H1 (cell line): ENCODE data around the gene TRAPPC2. TPM values are rescaled to one million over a fixed set of nuclear protein-coding genes. Genes with fewer than 3 reads are reported as not detected.

Source experiments
- KDM5A ChIP-seq: fragments of 200-600 bp; IDR thresholded peaks from 2 replicates; pipeline ENCODE4 v1.7.1; 2012; ENCODE audit warnings: mild to moderate bottlenecking, low read length, inconsistent platforms, mixed read lengths
- POLR2AphosphoS5 ChIP-seq: IDR thresholded peaks from 2 replicates; pipeline ENCODE4 v1.6.1; 2011; ENCODE audit warnings: low read depth, low read length
- RXRA ChIP-seq: IDR thresholded peaks from 2 replicates; pipeline ENCODE4 v1.6.1; 2011; ENCODE audit warnings: low read depth, mild to moderate bottlenecking, low read length, moderate library complexity; ENCODE audit not compliant: insufficient read depth
- SP1 ChIP-seq: IDR thresholded peaks from 2 replicates; pipeline ENCODE4 v1.6.1; 2011; ENCODE audit warnings: low read depth, low read length
- TBP ChIP-seq: IDR thresholded peaks from 2 replicates; pipeline ENCODE4 v1.6.1; 2011; ENCODE audit warnings: low read depth, low read length, improper control_type of control experiment
- polyA plus RNA-seq, 7 experiments: library from polyadenylated mRNA; depleted of rRNA in 3 of 7; stranded (reverse) in 5 of 7; unstranded in 2 of 7; fragments of >200 nt in 5 of 7; fragments of 200-250 nt in 2 of 7; gene quantifications; 1 replicate in 5 of 7; 2 replicates in 1 of 7; 4 replicates in 1 of 7; pipeline versions ENCODE4 v1.2.1 to v1.2.3, GENCODE V29; 2011 to 2013; ENCODE audit warnings: missing spikeins in 2 of 7, mixed read lengths in 2 of 7
- total RNA-seq: library from RNA; stranded (reverse); fragmentation: NEBNext Ultra II Directional; extraction: Animal tissue kit (Norgen Biotek cat#: 25700); gene quantifications from 2 replicates; pipeline ENCODE4 v1.2.1, GENCODE V29; 2021
- TF ChIP-seq, protein P1 (sequence below): fragments of 300-600 bp; sonication (generic); IDR thresholded peaks from 2 replicates; pipeline ENCODE4 v1.7.1; 2012; ENCODE audit warnings: low read length, moderate library complexity, mild to moderate bottlenecking, inconsistent platforms; ENCODE audit not compliant: insufficient replicate concordance

The TRAPPC2 gene
- total and polyA plus RNA-seq, 2 of the 8 experiments (the other 6 are each of a cell fraction or from before 2014, with no cell fraction given): 6.7 to 10.8 TPM

DNA sequence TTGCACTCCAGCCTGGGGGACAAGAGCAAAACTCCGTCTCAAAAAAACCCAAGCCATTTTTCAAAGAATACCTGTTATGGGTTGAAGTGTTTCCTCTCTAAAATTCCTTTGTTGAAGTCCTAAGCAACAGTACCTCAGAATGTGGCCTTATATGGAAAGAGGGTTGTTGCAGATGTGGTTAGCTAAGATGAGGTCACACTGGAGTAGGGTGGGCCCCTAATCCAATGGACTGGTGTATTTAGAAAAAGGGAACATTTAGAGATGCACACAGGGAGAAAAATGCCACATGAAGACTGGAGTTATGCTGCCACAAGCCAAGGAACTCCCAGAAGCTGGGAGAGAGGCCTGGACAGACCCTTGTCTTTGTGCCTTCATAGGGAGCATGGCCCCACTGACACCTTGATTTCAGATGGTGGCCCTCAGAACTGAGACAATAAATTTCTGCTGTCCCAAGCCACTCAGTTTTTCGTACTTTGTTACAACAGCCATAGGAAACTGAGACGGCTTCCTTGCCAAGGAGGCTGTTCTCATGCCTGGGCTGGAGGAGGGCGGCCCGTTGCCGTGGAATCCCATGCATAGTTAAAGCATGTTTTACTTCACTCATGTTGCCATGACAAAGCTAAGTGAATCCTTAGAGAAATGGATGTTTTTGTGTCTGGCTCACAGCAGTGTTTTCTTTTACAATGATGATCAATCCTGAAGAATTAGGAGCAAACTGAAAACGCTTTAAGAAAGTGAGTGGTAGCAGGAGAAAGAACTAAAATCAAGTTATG lies 16.5 kb downstream of the TRAPPC2 start (continued):
- no peak for TF ChIP-seq KDM5A
- TF ChIP-seq RXRA: no peak
- TF ChIP-seq TBP: no peak
- TF ChIP-seq, protein P1, sequence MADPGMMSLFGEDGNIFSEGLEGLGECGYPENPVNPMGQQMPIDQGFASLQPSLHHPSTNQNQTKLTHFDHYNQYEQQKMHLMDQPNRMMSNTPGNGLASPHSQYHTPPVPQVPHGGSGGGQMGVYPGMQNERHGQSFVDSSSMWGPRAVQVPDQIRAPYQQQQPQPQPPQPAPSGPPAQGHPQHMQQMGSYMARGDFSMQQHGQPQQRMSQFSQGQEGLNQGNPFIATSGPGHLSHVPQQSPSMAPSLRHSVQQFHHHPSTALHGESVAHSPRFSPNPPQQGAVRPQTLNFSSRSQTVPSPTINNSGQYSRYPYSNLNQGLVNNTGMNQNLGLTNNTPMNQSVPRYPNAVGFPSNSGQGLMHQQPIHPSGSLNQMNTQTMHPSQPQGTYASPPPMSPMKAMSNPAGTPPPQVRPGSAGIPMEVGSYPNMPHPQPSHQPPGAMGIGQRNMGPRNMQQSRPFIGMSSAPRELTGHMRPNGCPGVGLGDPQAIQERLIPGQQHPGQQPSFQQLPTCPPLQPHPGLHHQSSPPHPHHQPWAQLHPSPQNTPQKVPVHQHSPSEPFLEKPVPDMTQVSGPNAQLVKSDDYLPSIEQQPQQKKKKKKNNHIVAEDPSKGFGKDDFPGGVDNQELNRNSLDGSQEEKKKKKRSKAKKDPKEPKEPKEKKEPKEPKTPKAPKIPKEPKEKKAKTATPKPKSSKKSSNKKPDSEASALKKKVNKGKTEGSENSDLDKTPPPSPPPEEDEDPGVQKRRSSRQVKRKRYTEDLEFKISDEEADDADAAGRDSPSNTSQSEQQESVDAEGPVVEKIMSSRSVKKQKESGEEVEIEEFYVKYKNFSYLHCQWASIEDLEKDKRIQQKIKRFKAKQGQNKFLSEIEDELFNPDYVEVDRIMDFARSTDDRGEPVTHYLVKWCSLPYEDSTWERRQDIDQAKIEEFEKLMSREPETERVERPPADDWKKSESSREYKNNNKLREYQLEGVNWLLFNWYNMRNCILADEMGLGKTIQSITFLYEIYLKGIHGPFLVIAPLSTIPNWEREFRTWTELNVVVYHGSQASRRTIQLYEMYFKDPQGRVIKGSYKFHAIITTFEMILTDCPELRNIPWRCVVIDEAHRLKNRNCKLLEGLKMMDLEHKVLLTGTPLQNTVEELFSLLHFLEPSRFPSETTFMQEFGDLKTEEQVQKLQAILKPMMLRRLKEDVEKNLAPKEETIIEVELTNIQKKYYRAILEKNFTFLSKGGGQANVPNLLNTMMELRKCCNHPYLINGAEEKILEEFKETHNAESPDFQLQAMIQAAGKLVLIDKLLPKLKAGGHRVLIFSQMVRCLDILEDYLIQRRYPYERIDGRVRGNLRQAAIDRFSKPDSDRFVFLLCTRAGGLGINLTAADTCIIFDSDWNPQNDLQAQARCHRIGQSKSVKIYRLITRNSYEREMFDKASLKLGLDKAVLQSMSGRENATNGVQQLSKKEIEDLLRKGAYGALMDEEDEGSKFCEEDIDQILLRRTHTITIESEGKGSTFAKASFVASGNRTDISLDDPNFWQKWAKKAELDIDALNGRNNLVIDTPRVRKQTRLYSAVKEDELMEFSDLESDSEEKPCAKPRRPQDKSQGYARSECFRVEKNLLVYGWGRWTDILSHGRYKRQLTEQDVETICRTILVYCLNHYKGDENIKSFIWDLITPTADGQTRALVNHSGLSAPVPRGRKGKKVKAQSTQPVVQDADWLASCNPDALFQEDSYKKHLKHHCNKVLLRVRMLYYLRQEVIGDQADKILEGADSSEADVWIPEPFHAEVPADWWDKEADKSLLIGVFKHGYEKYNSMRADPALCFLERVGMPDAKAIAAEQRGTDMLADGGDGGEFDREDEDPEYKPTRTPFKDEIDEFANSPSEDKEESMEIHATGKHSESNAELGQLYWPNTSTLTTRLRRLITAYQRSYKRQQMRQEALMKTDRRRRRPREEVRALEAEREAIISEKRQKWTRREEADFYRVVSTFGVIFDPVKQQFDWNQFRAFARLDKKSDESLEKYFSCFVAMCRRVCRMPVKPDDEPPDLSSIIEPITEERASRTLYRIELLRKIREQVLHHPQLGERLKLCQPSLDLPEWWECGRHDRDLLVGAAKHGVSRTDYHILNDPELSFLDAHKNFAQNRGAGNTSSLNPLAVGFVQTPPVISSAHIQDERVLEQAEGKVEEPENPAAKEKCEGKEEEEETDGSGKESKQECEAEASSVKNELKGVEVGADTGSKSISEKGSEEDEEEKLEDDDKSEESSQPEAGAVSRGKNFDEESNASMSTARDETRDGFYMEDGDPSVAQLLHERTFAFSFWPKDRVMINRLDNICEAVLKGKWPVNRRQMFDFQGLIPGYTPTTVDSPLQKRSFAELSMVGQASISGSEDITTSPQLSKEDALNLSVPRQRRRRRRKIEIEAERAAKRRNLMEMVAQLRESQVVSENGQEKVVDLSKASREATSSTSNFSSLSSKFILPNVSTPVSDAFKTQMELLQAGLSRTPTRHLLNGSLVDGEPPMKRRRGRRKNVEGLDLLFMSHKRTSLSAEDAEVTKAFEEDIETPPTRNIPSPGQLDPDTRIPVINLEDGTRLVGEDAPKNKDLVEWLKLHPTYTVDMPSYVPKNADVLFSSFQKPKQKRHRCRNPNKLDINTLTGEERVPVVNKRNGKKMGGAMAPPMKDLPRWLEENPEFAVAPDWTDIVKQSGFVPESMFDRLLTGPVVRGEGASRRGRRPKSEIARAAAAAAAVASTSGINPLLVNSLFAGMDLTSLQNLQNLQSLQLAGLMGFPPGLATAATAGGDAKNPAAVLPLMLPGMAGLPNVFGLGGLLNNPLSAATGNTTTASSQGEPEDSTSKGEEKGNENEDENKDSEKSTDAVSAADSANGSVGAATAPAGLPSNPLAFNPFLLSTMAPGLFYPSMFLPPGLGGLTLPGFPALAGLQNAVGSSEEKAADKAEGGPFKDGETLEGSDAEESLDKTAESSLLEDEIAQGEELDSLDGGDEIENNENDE: no peak
- no peak for TF ChIP-seq POLR2AphosphoS5
- no peak for TF ChIP-seq SP1
